EH (cell line): ENCODE results near the gene PRRG2.

Experiments used
- DNase-seq: peaks from one replicate; pipeline ENCODE4 v3.0.0-alpha.2; 2015; ENCODE audit warnings: low read depth

PRRG2 gene

DNA sequence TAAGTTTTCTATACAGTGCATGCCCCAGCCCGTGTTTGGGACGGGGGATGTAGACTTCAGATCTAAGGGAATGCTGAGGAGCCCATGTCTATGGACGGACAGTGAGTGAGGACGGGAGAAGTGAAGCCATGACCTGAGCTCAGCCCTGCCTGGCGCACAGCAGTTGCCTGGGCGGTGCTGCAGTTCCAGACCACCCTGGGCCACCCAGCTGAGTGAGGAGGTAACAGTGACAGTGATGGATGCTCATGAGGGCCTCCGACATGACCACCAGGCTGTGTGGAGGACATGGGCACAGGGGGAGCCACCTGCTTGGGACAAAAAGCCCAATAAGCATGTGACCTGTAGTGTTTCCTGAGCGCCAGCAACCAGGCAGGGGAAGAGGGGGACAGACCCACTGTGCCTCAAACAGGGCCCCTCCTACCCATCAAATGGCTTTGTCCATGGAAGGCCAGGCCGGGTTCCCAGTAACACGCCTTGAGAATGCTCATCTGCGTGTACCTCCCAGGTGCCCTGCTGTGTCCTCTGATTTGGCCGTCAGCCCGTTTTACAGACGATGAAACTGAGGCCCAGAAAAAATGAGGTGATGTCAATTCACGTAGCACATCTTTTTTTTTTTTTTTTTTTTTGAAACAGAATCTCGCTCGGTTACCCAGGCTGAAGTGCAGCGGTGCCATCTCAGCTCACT is 23.3 kb upstream of the PRRG2 start:
- no peak for DNase-seq

GRCh38 chr19:49558591-49558990 is 22.5 kb upstream of the PRRG2 start:
- DNase-seq: no peak

DNA sequence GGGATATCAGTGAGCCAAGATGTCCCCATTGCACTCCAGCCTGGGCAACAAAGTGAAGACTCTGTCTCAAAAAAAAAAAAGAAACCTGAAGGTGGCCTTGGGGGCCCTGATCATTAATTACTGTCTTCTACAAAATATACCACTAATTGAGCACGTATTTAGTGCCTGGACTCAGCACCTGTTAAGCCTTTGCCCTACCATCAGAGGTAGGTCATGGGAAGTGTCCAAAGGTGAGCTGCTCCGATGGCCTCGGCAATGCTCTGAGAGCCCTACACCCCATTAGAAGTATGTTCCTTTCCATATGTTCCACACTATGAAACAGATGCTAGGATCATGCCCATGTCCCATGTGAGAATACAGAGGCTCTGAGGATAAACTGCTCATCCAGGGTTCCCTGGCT is 21.7 kb upstream of the PRRG2 start:
- no peak for DNase-seq

DNA sequence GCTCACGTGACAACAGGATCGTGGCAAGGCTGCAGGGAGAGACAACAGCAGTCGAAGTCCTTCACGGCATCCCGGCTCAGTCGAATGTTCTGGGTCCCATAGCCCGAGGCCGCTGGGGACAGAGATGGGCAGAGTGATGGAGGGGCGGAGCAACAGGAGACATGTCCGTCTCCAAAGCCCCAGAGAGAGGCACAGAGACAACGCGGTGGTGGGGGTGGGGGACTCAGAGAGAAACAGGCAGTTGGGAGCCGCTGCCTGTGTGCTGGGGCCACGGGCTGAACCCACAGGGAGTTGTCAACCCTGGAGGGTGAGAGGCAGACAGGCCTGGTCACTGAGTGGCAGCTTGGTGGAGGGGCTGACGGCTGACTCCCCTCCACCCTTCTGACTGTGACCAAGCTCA is 21.2 kb upstream of the PRRG2 start:
- no peak for DNase-seq

DNA sequence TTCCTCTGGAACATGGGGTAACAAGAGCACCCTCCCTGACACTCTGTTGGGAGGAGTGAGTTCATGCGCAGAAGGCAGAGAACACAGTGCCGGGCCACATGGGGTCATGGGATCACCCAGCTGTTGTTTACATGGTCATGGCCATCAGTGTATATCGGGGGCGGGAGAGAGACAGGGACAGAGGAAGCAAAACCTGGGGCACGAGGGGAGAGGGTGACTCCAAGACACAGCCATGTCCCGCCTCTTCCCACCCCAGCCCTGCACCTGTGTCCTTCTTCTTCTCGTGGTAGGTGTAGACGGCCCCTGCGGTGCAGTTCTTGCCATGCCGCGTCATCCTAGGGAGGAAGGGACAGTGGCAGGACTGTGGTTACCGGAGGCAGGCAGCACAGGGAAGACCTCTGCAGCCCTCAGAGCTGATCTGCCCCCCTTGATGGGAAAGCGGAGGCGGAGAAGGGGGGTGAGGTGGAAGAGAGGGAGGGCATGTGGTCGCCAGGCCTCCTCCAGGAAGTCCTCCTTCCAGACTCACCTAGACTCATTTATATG is 20.7 kb upstream of the PRRG2 start:
- no peak for DNase-seq

GRCh38 chr19:49564616-49565045 is 16.5 kb upstream of the PRRG2 start:
- no peak for DNase-seq

- no peak for DNase-seq
Observed at GRCh38 chr19:49565261-49565660, 15.9 kb upstream of the PRRG2 start.

DNA sequence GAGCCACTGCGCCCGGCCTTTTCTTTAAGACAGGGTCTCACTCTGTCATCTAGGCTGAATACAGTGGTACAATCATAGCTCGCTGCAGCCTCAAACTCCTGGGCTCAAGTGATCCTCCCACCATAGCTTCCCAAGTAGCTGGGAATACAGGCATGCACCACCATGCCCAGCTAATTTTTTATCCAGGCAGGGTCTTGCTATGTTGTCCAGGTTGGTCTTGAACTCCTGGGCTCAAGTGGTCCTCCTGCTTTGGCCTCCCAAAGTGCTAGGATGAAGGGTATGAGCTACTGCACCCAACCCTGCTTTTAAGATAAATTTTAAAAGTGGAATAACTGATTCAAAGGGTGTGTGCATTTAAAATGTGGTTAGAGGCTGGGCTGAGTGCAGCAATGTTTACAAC is 14.8 kb upstream of the PRRG2 start:
- DNase-seq: no peak

- peak; percentile 29 for DNase-seq
Observed at GRCh38 chr19:49567861-49568441, 13.2 kb upstream of the PRRG2 start.

GRCh38 chr19:49570138-49570856 is 10.8 kb upstream of the PRRG2 start:
- peak; percentile 85 for DNase-seq

DNA sequence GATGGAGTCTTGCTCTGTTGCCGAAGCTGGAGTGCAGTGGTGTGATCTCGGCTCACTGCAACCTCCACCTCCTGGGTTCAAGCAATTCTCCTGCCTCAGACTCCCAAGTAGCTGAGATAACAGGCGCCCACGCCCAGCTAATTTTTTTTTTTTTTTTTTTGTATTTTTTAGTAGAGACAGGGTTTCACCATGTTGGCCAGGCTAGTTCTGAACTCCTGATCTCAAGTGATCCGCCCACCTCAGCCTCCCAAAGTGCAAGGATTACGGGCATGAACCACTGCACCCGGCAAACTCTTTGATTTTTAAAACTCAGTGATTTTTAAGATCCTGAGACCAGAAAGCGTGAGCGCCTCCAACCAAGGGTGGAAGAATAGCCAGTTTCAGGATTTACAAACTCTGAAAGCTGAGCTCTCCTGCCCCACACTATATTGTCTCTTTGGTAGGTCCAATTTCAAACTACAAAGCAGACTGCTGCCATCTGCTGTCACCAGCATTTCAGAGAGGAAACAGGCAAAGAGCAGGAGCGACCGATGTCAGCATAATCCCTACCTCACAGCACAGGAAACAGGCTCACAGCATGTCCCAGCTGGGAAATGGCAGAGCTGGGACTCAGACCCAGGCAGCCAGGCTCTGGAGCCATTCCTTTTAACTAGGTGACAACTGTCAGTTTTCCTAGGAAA is 10.0 kb upstream of the PRRG2 start:
- DNase-seq: peak; percentile 38

DNA sequence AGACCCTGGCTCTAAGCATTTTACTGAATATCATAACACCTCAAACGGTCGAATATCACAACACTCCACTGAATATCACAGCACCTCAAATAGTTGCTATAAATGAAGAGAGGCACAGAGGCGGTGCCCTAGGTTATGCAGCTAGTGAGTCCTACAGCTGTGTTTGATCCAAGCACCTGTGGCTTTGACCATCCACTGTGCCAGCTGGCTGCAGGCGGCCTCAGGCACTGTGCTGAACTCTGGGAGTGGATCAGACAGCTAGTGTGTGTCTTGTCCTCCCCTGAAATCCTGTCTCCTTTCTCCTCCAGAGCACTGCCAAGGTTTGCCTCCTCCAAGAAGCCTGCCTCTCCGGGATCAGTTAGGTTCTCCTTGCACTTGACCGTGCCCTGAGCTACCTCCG is 8.1 kb upstream of the PRRG2 start:
- DNase-seq: no peak

- DNase-seq: no peak
Observed at GRCh38 chr19:49573425-49573824, 7.7 kb upstream of the PRRG2 start.

DNA sequence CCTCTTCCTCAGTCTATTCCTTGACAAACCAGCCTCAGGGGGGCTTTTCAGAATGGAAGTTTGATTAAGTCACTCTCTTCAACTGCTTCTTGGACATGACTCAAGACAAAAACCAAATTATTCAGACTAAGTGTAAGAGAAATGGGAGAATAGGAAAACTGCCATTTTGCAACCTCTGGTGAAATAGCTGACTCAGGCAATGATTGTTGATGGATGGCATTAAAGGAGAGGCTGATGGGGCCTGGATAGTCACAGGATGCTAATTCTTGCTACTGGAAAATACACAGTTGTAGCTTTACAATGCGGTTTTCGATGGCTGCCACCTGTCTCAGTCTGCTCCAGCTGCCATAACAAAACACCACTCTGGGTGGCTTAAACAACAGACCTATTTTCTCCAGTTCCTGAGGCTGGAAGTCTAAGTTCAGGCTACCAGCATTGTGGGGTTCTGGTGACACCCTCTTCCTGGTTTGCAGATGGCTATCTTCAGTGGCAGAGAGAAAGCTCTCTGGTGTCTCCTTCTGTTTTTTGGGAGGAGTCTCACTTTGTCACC is 6.8 kb upstream of the PRRG2 start:
- no peak for DNase-seq

GRCh38 chr19:49579193-49579592 is 1.9 kb upstream of the PRRG2 start:
- no peak for DNase-seq

GRCh38 chr19:49579947-49580263 is 1.2 kb upstream of the PRRG2 start:
- DNase-seq: no peak

GRCh38 chr19:49580264-49581006 is 681 bp upstream of the PRRG2 start, which contains the start of gene NOSIP:
NOSIP (minus strand) TSS chr19:49580556; CDS start chr19:49560691, 19,865 bp downstream.
- DNase-seq: peak; percentile 96

- DNase-seq: no peak
Observed at GRCh38 chr19:49583239-49583638, 2.1 kb downstream of the PRRG2 start.

GRCh38 chr19:49585023-49585422 is 3.9 kb downstream of the PRRG2 start:
- no peak for DNase-seq

GRCh38 chr19:49587227-49587626 is 6.1 kb downstream of the PRRG2 start:
- DNase-seq: no peak

- DNase-seq: no peak
Observed at GRCh38 chr19:49588365-49589122, 7.4 kb downstream of the PRRG2 start.
